ENCODE measurements around the gene MYO9B. TPM values are rescaled to one million over a fixed set of nuclear protein-coding genes. Genes with fewer than 3 reads are reported as not detected.

The MYO9B gene
- total RNA-seq, 1 experiment from 2014 or later: 58.6 TPM

DNA sequence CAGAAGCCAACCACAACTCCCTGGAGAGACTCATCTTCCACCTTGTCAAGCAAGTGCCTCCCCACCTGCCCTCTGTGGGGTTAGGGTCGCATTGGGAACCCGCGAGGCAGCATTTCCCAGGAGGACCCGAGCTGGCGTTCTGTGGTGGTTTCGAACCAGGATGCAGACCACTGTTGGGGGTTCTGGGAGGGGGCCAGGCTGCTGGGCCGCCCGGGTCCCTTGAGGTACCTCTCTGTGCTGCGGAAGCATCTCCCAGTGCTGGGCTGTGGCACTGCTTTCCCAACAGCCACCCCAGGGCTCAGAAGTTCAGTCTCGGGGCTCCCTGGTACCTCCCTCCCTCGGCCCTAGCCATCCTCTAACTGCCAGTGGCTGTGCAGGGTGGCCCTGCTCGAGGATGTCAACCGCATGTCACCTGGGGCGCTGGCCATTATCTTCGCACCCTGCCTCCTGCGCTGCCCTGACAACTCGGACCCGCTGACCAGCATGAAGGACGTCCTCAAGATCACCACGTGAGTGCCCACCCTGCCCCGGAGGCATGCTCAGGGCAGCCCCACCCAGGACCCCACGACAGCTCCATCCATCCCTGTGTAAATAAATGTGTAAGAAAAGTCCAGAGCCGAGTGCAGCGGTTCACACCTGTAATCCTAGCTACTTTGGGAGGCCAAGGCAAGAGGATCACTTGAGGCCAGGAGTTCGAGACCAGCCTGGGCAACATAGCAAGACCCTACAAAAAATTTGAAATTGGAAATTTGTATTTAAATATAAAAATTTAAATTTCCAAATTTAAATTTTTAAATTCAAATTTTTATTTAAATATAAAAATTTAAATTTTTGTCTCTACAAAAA, 131.4 kb downstream of the MYO9B start:
- Histone ChIP-seq H3K4me1 (ENCODE audit: insufficient read depth, low read length) (no peaks in the 10 kb centered on the region), H3K4ac (ENCODE audit: low read depth, low read length) (no peak overlapping the region), H3K23ac (ENCODE audit: insufficient read length, low read depth, low read length) (no peak overlapping the region), H3T11ph (ENCODE audit: low read length) (no peak overlapping the region), H4K20me1 (ENCODE audit: control insufficient read depth, insufficient read depth, insufficient read length) (peaks cover 2% of the 10 kb centered on the region), H4K8ac (replicated peaks; ENCODE audit: insufficient read length, low read depth, low read length) (no peak overlapping the region), H3K27me3 (ENCODE audit: insufficient read depth, low read length) (no peaks in the 10 kb centered on the region), H3K79me2 (ENCODE audit: insufficient read depth, low read length) (no peaks in the 10 kb centered on the region), H2BK15ac (ENCODE audit: low read depth, low read length) (no peak overlapping the region), H2AFZ (ENCODE audit: low read length) (no peak overlapping the region), H3K56ac (ENCODE audit: insufficient read length, low read depth, low read length) (no peak overlapping the region), H3K23me2 (ENCODE audit: insufficient read length, low read depth, low read length, poor library complexity, severe bottlenecking) (no peaks in the 10 kb centered on the region), H3K14ac (ENCODE audit: insufficient read depth, low read length) (no peak overlapping the region), H3K18ac (ENCODE audit: insufficient read length, low read depth, low read length) (no peak overlapping the region), H3K4me2 (ENCODE audit: insufficient read depth, insufficient read length, low read length) (no peak overlapping the region), H4K91ac (ENCODE audit: insufficient read length, low read depth, low read length) (no peak overlapping the region), H2BK12ac (ENCODE audit: insufficient read length, low read depth, low read length) (no peak overlapping the region), H2AK5ac (ENCODE audit: insufficient read length, low read length) (no peak overlapping the region), H3K27ac (ENCODE audit: insufficient read length, low read depth, low read length) (no peak overlapping the region), H2BK20ac (ENCODE audit: low read depth, low read length, poor library complexity, severe bottlenecking) (no peak overlapping the region), H2BK5ac (ENCODE audit: insufficient read length, low read length) (no peak overlapping the region), H3K79me1 (ENCODE audit: insufficient read depth, low read depth, low read length, poor library complexity, severe bottlenecking) (no peaks in the 10 kb centered on the region), H2BK120ac (ENCODE audit: low read depth, low read length, poor library complexity, severe bottlenecking) (no peak overlapping the region), H4K5ac (ENCODE audit: insufficient read length, low read depth, low read length) (no peak overlapping the region), H3K9me3 (ENCODE audit: control insufficient read depth, low read depth, low read length) (no peaks in the 10 kb centered on the region), H3K9ac (ENCODE audit: extremely low read depth, insufficient read length, low read length) (no peak overlapping the region)
- Mint-ChIP-seq H3K27ac (no peak overlapping the region), H3K4me1 (peaks cover 6 to 15% of the 10 kb centered on the region in 2 experiments), H3K9me3 (no peaks in the 10 kb centered on the region), H3K36me3 (ENCODE audit: insufficient read depth in 1 of 3, low read depth in 3 of 3) (peaks cover 30 to 60% (median 33%) of the 10 kb centered on the region in 3 experiments), H3K27me3 (ENCODE audit: low read depth) (no peaks in the 10 kb centered on the region), H3K4me3 (peak overlapping the region in 1 of 2 experiments; percentile 64; a peak in 1 of 5 replicates)
- WGBS (ENCODE audit: extremely low coverage, insufficient read length, low lambda C conversion rate): no CpG with 5 or more reads among the region's 25 CpGs
- no peak for DNase-seq
- TF ChIP-seq, protein P1, sequence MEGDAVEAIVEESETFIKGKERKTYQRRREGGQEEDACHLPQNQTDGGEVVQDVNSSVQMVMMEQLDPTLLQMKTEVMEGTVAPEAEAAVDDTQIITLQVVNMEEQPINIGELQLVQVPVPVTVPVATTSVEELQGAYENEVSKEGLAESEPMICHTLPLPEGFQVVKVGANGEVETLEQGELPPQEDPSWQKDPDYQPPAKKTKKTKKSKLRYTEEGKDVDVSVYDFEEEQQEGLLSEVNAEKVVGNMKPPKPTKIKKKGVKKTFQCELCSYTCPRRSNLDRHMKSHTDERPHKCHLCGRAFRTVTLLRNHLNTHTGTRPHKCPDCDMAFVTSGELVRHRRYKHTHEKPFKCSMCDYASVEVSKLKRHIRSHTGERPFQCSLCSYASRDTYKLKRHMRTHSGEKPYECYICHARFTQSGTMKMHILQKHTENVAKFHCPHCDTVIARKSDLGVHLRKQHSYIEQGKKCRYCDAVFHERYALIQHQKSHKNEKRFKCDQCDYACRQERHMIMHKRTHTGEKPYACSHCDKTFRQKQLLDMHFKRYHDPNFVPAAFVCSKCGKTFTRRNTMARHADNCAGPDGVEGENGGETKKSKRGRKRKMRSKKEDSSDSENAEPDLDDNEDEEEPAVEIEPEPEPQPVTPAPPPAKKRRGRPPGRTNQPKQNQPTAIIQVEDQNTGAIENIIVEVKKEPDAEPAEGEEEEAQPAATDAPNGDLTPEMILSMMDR (conservative IDR thresholded peaks at IDR 0.05): no peak
